Measurements from ENCODE around the gene SIRPD.
"Not testable (repeated sequence)": the region's sequence is repeated elsewhere in the genome, so short reads cannot be mapped to it uniquely, and the experiment has no call there.

The SIRPD gene

DNA sequence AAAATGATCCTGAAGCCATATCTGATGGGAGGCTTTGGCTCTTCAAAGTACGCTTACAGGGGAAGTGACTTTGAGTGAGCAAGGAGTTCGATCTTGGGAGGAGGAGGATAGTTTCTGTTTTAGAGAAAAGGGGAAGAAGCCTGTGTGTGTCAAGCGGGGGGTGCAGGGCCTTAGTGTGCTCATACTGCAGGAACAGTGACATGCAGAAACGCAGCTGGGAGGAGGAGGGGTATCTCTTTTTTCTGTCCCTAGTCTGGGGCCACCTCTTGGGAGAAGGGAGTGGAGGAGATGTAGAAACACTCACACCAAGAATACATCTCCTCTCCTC, 19.8 kb downstream of the SIRPD start:
- DNase-seq (ENCODE audit: low read depth): no peak

DNA sequence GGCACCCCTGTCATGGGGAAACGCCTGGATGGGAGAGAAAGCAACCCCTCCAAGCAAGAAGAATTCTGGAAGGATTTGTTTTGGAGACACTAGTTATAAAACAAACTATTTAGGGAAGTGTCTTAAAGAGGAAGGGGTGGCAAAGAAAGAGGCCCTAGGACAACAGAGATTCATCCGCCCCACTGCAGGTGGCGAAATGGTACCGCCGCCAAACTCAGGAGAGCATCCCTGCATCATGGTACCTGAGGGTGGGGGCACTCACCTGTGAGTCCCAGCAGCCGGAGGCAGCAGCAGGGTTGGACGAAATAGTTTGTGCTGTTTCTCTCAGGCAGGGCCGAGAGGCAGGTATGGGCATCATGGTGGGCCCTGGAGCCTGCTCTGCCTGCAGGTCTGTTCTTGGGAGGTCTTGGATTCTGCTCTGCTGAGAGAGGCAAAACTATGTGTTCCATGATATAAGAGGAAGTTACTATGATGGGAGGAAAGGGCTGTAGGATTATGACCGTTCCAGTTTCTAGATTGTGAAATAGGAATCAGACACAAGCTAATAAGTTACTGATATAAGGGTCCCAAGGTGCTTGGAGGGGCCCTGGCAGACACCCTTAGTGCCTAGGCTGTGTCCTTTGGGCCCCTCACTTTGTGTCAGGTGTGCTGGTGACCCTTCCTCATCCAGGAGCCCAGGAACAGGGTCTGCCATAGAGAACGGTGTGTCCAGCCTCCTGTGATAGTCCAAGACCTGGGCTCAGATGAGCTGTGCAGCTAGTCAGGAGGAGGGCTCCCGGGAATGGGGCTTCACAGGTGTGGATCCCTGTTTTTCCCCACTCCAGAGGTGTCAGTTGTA, 20.4 kb downstream of the SIRPD start:
- no peak for DNase-seq (ENCODE audit: low read depth)

GRCh38 chr20:1535420-1536175, 21.9 kb downstream of the SIRPD start:
- DNase-seq (ENCODE audit: low read depth): no peak

GRCh38 chr20:1534526-1534925, 23.0 kb downstream of the SIRPD start:
- no peak for DNase-seq (ENCODE audit: low read depth)

DNA sequence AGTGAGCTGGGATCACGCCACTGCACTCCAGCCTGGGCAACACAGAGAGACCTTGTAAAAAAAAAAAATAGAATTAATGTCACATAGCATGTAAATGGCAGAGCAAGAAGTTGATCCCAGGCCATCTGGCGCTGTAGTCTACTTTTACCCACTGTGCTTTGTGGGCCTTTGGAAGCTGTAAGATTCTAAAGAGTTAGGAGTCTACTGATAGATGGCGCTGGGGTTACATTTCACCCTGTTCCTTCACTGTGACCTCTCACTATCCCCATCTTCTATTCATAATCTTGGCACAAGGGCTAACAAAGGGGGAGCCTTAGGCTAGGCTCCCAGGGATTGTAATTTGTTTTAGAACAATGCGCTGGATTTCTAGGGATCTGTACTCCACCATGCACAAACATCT, 24.4 kb downstream of the SIRPD start:
- no peak for DNase-seq (ENCODE audit: low read depth)

DNA sequence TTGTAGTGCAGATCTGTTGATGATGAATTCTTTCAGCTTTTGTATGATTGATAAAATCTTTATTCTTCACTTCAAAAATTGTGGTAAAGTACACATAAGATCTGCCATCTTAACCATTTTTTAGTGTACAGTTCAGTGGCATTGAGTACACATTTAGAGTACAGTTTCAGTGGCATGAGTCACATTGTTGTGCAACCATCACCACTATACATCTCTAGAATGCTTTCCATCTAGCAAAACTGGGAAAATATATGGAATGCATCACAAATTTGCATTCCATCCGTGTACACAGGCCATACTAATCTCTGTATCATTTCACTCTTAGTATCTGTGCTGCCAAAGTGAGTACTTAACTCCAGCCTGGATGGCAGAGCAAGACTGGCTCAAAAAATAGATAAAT, 28.7 kb downstream of the SIRPD start:
- DNase-seq (ENCODE audit: low read depth): no peak

DNA sequence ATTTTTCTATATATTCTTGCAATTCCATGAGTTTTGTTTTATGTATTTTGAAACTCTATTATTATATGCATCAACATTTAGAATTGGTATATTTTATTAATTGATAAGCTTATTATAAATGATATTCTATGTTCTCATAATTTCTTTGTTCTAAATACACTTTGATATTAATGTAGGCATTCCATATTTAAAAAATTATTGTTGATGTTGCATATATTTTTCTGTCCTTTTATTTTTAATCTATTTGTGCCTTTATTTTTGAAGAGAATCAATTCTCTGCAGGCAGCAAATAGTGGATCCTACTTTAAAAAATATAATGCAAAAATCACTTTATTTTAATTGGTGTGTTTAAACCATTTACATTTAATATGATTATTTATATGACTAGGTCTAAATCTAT, 29.6 kb downstream of the SIRPD start:
- no peak for DNase-seq (ENCODE audit: low read depth)

DNA sequence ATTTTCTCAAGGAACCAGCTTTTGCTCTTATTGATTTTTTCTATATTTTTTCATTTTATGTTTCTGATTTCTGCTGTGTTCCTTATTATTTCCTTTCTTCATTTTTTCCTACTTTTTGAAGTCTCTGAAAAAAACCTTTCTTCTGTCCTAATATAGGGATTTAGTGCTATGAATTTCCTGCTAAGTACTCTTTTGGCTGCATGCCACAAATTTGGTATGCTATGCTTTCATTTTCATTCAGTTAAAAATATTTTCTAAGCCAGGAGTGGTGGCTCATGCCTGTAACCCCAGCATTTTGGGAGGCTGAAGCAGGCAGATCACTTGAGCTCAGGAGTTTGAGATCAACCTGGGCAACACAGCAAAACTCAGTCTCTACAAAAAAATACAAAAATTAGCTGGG, 30.6 kb downstream of the SIRPD start:
- no peak for DNase-seq (ENCODE audit: low read depth)

GRCh38 chr20:1526310-1526709, 31.2 kb downstream of the SIRPD start:
- DNase-seq (ENCODE audit: low read depth): no peak

DNA sequence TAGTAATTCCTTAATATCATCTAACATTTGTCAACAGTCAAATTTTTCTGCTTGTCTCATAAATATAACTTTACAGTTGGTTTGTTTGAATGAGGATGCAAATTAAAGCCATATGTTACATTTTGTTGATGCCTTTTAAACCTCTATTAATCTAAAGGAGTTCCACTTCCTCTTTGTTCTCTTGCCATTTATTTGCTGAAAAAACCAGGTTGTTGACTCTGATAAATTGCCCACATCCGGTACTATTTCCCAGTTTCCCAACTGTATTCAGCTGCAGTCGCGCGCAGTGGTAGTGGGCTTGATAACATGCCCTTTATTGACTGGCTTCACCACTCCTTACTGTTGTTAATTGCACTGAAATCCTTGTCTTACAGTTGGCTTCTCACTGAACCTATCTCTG, 33.5 kb downstream of the SIRPD start:
- no peak for DNase-seq (ENCODE audit: low read depth)

DNA sequence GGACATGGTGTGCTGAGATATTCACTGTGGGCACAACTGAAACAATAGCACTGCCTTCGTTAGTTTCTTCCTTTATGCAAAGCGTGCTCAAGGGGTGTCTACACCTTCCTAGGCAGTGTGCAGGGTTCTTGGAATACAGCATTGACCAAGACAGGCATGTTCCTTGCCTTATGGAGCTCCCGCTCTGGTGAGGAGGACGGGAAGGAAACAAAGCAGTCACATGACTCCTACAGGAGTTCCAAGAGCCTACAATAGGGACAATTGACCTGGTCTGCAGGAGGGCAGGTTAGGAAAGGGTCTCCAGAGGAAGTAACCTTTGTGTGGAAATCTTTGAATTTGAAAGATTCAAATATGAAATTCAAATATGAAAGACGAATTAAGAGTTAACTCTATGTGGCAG, 40.5 kb downstream of the SIRPD start:
- no peak for DNase-seq (ENCODE audit: low read depth)

GRCh38 chr20:1513801-1514200, 43.7 kb downstream of the SIRPD start:
- DNase-seq (ENCODE audit: low read depth): no peak

- peak; percentile 25 for DNase-seq (ENCODE audit: low read depth)
These were observed 48.3 kb downstream of the SIRPD start for GRCh38 chr20:1509237-1509636.

DNA sequence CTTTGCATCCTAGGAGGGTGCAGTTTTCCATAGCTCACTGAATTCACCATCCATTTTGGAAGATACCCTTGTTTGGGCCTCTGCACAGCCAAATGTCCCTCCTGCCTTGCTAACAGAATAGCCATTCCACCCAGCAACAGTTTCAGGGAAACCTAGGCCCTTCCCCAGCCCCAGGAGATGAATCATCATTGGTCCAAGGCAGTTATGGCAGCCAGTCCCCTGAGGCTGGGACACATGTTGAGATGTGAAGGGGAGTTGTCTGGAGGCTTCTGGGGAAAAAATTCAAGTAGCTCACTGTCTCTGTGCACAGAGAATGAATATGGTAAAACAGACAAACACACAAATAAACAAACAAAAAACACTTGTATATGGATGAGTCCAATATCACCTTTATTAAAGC, 48.9 kb downstream of the SIRPD start:
- no peak for DNase-seq (ENCODE audit: low read depth)

DNA sequence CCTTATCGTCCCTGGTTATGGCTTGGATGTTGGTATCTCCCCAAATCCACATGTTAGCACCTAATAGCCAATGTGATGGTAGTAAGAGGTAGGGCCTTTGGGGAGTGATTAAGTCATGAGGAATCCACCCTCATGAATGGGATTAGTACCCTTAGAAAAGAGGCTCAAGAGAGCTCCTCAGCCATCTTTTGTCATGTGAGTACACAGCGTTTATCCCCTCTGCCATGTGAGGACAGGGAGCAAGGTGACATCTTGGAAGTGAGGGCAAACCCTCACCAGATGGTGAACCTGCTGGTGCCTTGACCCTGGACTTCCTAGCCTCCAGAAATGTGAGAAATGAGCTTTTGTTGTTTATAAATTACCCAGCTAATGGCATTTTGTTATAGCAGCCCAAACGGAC, 50.2 kb downstream of the SIRPD start:
- no peak for DNase-seq (ENCODE audit: low read depth)

- no peak for DNase-seq (ENCODE audit: low read depth)
These were observed 51.6 kb downstream of the SIRPD start for GRCh38 chr20:1505871-1506270.

GRCh38 chr20:1505361-1505760, 52.1 kb downstream of the SIRPD start:
- DNase-seq (ENCODE audit: low read depth): no peak

DNA sequence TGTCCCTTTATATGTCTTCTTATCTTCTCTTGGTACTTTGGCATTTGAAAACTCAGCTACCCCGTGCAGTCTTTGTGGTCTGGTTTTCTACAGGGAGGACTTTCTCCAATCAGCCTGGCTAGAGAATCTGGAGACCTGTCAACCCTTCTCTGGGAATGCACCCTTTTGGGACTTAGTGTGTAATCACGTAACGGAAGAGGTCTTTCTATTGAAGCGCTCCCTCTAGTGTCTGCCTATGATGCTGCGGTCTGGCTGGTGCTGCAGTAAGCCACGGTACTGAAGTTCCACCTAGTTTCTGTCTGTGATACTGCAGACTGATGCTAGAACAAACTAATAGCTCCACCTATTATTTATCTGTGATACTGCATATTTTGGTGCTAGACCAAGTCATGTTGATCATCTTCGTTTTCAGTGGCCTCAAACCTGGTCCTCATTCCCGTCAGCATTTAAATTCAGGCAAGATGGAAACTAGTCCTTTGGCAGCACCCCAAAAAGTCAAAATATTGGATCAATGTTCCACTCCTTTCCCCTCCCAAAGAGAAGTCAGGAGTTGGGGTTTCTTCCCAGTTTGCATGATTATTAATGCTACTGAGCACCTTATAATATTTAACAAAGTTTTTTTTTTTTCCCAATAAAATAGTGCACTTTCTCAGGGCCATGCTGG, 53.8 kb downstream of the SIRPD start:
- DNase-seq (ENCODE audit: low read depth): peak; percentile 91

DNA sequence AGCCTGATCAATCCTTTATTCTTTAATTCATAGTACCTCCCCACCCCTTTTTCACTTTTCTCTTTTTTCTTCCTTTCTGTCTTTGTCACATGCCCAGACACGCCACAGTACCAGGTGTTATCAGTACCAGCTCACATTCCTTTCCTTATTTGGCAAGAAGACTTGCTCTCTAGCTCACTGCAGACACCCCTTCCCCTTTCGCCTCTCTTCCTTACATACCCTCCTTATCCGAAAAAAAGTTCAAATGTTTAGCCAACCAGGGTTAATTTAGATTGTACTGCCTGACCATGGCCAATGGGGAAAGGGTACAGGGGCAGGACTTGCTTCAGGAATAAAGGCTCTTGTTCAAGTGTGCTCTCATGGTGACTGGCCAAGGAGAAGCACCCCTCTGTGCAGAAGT, 57.0 kb downstream of the SIRPD start:
- no peak for DNase-seq (ENCODE audit: low read depth)

DNA sequence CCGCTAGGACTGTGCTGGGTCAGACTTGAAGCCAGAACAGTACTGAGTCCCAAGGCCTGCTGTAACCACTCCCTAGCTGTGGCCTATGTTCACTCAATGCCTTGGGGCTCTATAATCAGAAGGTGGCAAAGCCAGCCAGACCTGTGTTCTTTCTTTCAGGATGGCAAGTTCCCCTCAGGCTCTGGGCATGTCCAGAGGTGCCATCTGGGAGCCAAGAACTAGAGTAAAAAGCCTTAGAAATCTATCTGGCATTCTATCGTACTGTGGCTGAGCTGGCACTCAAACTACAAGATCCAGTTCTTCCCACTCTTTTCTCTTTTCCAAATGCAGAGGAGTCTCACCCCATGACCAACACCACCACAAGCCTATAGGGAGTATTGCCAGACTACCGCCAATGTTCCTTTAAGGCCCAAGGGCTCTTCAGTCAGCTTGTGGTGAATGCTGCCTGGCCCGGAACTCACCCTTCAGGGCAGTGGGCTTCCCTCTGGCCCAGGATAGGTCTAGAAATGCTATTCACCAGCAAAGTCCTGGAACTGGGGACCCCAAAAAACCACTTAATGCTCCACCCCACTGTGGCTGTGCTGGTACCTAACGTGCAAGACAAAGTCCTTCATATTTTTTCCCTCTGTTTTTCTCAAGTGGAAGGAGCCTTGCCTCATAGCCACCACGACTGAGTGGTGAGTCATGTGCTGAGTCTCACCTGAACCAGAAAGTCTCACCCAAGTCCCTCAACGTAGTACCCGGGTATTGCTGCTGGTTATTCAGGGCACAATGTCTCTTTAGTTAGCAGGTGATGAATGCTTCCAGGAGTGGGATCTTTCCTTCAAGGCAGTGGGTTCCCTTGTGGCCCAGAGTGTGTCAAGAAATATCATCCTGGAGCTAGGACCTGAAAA, 57.7 kb downstream of the SIRPD start:
- no peak for DNase-seq (ENCODE audit: low read depth)

- not testable (repeated sequence) for DNase-seq (ENCODE audit: low read depth)
These were observed 60.1 kb downstream of the SIRPD start for GRCh38 chr20:1497371-1497770.

- no peak for DNase-seq (ENCODE audit: low read depth)
These were observed 60.6 kb downstream of the SIRPD start for GRCh38 chr20:1496930-1497329.
